ENCODE results near the gene OR51B2. TPM values are rescaled to one million over a fixed set of nuclear protein-coding genes. Genes with fewer than 3 reads are reported as not detected.

The OR51B2 gene
- total and polyA plus RNA-seq, 2 donors (not counting 1 experiment from before 2014, with no cell fraction given) = not detected

DNA sequence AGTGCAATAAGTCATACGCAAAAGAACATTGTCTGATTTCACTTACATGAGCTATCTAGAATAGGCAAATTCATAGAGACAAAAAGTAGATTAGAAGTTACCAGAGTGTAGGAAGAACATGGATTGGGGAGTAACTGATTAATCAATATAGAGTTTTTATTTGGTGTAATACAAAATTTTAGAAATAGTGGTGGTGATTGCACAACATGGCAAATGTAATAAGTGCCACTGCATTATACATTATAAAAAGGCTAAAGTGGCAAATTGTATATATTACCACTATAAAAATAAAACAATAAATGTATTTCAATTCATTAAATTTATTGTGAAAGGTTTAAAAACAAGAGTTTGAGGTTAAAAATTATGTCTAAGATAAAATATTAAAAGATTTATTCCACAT, 13.7 kb downstream of the OR51B2 start:
- DNase-seq (ENCODE audit: low read depth in 2 of 2) = no peak
- TF ChIP-seq EZH2 (IDR thresholded peaks at IDR 0.05; ENCODE audit: low read length, missing control alignments) = no peak
- TF ChIP-seq, protein P1, sequence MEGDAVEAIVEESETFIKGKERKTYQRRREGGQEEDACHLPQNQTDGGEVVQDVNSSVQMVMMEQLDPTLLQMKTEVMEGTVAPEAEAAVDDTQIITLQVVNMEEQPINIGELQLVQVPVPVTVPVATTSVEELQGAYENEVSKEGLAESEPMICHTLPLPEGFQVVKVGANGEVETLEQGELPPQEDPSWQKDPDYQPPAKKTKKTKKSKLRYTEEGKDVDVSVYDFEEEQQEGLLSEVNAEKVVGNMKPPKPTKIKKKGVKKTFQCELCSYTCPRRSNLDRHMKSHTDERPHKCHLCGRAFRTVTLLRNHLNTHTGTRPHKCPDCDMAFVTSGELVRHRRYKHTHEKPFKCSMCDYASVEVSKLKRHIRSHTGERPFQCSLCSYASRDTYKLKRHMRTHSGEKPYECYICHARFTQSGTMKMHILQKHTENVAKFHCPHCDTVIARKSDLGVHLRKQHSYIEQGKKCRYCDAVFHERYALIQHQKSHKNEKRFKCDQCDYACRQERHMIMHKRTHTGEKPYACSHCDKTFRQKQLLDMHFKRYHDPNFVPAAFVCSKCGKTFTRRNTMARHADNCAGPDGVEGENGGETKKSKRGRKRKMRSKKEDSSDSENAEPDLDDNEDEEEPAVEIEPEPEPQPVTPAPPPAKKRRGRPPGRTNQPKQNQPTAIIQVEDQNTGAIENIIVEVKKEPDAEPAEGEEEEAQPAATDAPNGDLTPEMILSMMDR (conservative IDR thresholded peaks at IDR 0.05 in 1 of 2, IDR thresholded peaks at IDR 0.05 in 1 of 2; ENCODE audit: low read depth in 1 of 2, low read length in 2 of 2) = no peak
- H3K79me2 ChIP-seq (ENCODE audit: control insufficient read depth, insufficient read depth, low read length) = no peaks in the 10 kb centered on the region
- no peak overlapping the region for H3K4me3 ChIP-seq (replicated peaks in 1 of 4; ENCODE audit: control extremely low read depth in 1 of 4, insufficient read depth in 1 of 4, low read depth in 3 of 4, low read length in 4 of 4)
- no peak overlapping the region for H3K9ac ChIP-seq (ENCODE audit: insufficient read depth, low read length)
- H3K4me2 ChIP-seq (ENCODE audit: extremely low read depth, insufficient read depth, low read length) = no peak overlapping the region
- H3K27ac ChIP-seq (ENCODE audit: insufficient read depth, low read length) = no peak overlapping the region
- no peaks in the 10 kb centered on the region for H3K9me3 ChIP-seq (ENCODE audit: control insufficient read depth, insufficient read depth, low read depth, low read length)
- H4K20me1 ChIP-seq (ENCODE audit: control insufficient read depth, extremely low read depth, insufficient read depth, low read length) = no peaks in the 10 kb centered on the region
- H3K4me1 ChIP-seq (ENCODE audit: control insufficient read depth, extremely low read depth, insufficient read depth, low read length) = no peaks in the 10 kb centered on the region
- H3K36me3 ChIP-seq (ENCODE audit: control insufficient read depth, insufficient read depth, low read length) = no peaks in the 10 kb centered on the region
- no peak overlapping the region for H2AFZ ChIP-seq (ENCODE audit: low read length)
- H3K27me3 ChIP-seq (ENCODE audit: control insufficient read depth, insufficient read depth, low read length) = no peaks in the 10 kb centered on the region

DNA sequence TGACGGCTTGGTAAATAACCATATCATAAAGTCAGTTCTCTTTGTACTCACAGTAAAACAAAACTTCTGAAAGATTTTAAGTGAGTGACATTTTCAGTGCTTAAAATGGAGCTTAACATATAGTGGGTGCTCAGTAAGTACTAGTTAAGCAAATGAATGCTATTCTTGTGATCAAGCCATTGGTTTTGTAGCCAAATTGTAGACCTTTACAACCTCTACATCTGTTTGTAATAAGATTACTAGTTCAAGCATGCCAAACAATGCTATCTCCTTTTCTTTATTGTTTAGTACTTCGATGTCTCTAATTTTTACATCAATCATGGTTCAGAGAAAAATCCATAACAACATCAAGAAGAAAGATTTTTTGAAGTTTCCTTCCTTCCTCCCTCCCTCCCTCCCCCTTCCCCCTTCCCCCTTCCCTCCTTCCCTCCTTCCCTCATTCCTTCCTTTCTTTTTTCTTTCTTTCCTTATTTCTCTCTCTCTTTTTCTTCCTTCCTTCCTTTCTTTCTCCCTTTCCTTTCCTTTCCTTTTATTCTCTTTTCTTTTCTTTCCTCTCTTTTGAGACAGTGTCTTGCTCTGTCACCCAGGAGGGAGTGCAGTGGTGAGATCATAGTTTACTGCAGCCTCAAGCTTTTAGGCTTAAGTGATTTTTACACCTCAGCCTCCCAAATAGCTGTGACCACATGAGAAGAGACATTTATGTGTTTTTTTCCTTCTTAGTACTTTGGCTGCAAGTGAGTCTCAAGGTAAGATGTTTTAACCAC, 16.7 kb downstream of the OR51B2 start:
- no peaks in the 10 kb centered on the region for H3K4me1 ChIP-seq (ENCODE audit: control insufficient read depth, extremely low read depth, insufficient read depth, low read length)
- H3K9ac ChIP-seq (ENCODE audit: insufficient read depth, low read length) = no peak overlapping the region
- TF ChIP-seq EZH2 (IDR thresholded peaks at IDR 0.05; ENCODE audit: low read length, missing control alignments) = no peak
- TF ChIP-seq, protein P1 (conservative IDR thresholded peaks at IDR 0.05 in 1 of 2, IDR thresholded peaks at IDR 0.05 in 1 of 2; ENCODE audit: low read depth in 1 of 2, low read length in 2 of 2) = no peak
- H2AFZ ChIP-seq (ENCODE audit: low read length) = no peak overlapping the region
- H3K27me3 ChIP-seq (ENCODE audit: control insufficient read depth, insufficient read depth, low read length) = no peaks in the 10 kb centered on the region
- H3K9me3 ChIP-seq (ENCODE audit: control insufficient read depth, insufficient read depth, low read depth, low read length) = no peaks in the 10 kb centered on the region
- no peaks in the 10 kb centered on the region for H3K36me3 ChIP-seq (ENCODE audit: control insufficient read depth, insufficient read depth, low read length)
- no peak for DNase-seq (ENCODE audit: low read depth in 2 of 2)
- no peak overlapping the region for H3K4me2 ChIP-seq (ENCODE audit: extremely low read depth, insufficient read depth, low read length)
- H3K27ac ChIP-seq (ENCODE audit: insufficient read depth, low read length) = no peak overlapping the region
- no peaks in the 10 kb centered on the region for H3K79me2 ChIP-seq (ENCODE audit: control insufficient read depth, insufficient read depth, low read length)
- H3K4me3 ChIP-seq (replicated peaks in 1 of 4; ENCODE audit: control extremely low read depth in 1 of 4, insufficient read depth in 1 of 4, low read depth in 3 of 4, low read length in 4 of 4) = no peak overlapping the region
- no peaks in the 10 kb centered on the region for H4K20me1 ChIP-seq (ENCODE audit: control insufficient read depth, extremely low read depth, insufficient read depth, low read length)

DNA sequence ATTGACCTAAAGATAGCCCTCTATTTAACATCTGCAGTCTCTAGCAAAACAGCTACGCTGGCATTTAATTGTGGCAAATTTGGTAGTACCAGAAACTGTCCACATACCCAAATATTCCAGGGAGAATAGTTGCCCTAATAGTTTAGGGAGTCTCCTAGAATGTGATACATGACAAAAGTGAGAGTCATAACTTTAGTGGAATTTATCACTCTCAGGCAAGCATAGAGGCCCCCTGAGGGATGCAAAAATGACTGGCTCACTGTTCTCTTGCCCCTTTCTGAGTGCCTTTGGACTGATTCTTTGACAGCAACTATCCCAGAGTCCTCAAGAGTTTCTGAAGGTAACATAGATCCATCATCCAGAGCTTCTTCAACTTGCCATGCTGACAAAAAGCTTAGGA, 20.1 kb downstream of the OR51B2 start:
- Histone ChIP-seq H3K36me3 (ENCODE audit: control insufficient read depth, insufficient read depth, low read length) (no peaks in the 10 kb centered on the region), H3K9ac (ENCODE audit: insufficient read depth, low read length) (no peak overlapping the region), H3K79me2 (ENCODE audit: control insufficient read depth, insufficient read depth, low read length) (no peaks in the 10 kb centered on the region), H3K27me3 (ENCODE audit: control insufficient read depth, insufficient read depth, low read length) (no peaks in the 10 kb centered on the region), H3K9me3 (ENCODE audit: control insufficient read depth, insufficient read depth, low read depth, low read length) (no peaks in the 10 kb centered on the region), H3K4me3 (replicated peaks in 1 of 4; ENCODE audit: control extremely low read depth in 1 of 4, insufficient read depth in 1 of 4, low read depth in 3 of 4, low read length in 4 of 4) (no peak overlapping the region), H3K4me2 (ENCODE audit: extremely low read depth, insufficient read depth, low read length) (no peak overlapping the region), H4K20me1 (ENCODE audit: control insufficient read depth, extremely low read depth, insufficient read depth, low read length) (no peaks in the 10 kb centered on the region), H2AFZ (ENCODE audit: low read length) (no peak overlapping the region), H3K4me1 (ENCODE audit: control insufficient read depth, extremely low read depth, insufficient read depth, low read length) (no peaks in the 10 kb centered on the region), H3K27ac (ENCODE audit: insufficient read depth, low read length) (no peak overlapping the region)
- no peak for TF ChIP-seq EZH2 (IDR thresholded peaks at IDR 0.05; ENCODE audit: low read length, missing control alignments)
- no peak for DNase-seq (ENCODE audit: low read depth in 2 of 2)

Data from fibroblast of lung (primary cell).